Measurements from ENCODE around the gene ALDH1B1. TPM values are rescaled to one million over a fixed set of nuclear protein-coding genes. Genes with fewer than 3 reads are reported as not detected.

ALDH1B1 gene
- total and polyA plus RNA-seq, 12 donors = 4.0 to 30.2 (median 17.2) TPM

DNA sequence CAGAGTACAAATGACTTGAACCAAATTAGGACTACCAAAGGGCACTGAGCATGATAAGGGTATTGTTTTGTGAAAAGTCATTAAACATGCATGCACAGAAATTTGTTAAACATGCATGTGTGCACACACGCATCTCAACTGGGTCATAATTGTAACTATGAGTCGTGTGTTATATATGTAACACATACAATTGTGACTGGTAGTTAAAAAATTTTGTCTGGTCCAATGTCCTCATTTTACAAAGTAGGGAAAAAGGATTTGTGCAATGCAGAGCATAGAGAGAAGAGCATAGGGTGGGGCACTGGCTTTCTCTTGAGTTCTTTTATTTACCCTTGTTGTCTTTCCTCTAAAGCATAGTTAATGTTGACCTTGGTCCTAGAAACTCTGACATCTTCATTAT lies 51.1 kb downstream of the ALDH1B1 start:
- no peaks in the 10 kb centered on the region for H3K4me1 ChIP-seq
- intact Hi-C loops (cut with DNase I) = no loop called here
- 40 to 56% methylated on average over 2 of the region's 2 CpGs for WGBS, 2 donors
- no peak overlapping the region for H3K4me3 ChIP-seq
- H3K36me3 ChIP-seq = no peaks in the 10 kb centered on the region
- no peak for DNase-seq
- TF ChIP-seq, protein P1, sequence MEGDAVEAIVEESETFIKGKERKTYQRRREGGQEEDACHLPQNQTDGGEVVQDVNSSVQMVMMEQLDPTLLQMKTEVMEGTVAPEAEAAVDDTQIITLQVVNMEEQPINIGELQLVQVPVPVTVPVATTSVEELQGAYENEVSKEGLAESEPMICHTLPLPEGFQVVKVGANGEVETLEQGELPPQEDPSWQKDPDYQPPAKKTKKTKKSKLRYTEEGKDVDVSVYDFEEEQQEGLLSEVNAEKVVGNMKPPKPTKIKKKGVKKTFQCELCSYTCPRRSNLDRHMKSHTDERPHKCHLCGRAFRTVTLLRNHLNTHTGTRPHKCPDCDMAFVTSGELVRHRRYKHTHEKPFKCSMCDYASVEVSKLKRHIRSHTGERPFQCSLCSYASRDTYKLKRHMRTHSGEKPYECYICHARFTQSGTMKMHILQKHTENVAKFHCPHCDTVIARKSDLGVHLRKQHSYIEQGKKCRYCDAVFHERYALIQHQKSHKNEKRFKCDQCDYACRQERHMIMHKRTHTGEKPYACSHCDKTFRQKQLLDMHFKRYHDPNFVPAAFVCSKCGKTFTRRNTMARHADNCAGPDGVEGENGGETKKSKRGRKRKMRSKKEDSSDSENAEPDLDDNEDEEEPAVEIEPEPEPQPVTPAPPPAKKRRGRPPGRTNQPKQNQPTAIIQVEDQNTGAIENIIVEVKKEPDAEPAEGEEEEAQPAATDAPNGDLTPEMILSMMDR (IDR thresholded peaks at IDR 0.05) = no peak
- ATAC-seq = no peak
- H3K27ac ChIP-seq = no peak overlapping the region
- peaks cover 0 to 2% (median 0%) of the 10 kb centered on the region in 11 donors for H3K9me3 ChIP-seq
- H3K27me3 ChIP-seq = peaks cover 0 to 32% (median 15%) of the 10 kb centered on the region in 7 donors

DNA sequence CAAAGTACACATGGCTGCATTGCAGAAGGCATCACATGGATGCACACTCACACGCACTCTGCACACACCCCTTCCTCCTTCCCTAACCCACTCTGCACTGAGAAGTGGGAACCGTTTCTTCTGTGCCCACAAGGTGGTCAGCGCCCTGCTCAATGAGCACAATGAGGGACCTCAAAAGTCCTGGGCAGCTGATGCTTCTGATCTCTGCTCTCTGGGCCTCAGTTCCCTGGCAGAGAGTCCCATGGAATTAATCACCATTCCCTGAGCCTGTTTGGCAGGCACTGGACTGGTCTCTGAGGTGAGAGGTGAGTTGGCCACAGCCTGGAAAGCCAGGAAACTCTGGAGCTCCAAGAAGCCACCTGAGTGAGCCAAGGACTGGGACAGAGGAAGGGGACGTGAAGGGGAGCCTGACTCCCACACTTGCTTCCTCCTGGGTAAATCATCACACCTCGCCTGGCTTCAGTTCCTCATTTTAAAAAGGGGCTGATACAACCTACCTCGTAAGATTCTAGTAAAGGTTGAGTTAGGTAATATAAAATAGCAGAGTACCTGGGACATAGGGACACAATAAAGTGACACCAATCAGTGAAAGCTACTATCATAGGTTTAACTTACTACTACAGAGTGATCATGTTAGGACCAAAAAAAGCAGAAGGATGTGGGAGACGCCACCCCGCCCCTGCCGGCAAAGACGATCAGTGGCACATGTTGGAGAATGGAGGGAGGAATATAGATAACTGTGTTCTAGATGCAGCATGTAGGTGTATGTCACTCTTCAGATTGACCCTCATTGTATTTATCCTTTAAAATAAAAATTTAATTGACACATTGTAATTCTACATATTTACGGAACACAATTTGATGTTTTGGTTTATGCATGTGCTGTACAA lies 52.9 kb downstream of the ALDH1B1 start:
- intact Hi-C loops (cut with DNase I) = no loop called here
- 66 to 76% methylated on average over 11 of the region's 11 CpGs for WGBS, 2 donors
- Histone ChIP-seq H3K27me3 (peaks cover 0 to 27% (median 5%) of the 10 kb centered on the region in 7 donors), H3K27ac (no peak overlapping the region), H3K36me3 (no peaks in the 10 kb centered on the region), H3K4me3 (no peak overlapping the region), H3K9me3 (peaks cover 0 to 6% (median 0%) of the 10 kb centered on the region in 11 donors), H3K4me1 (no peaks in the 10 kb centered on the region)
- TF ChIP-seq, protein P1 (IDR thresholded peaks at IDR 0.05) = no peak
- DNase-seq (no peak), ATAC-seq (no peak)

DNA sequence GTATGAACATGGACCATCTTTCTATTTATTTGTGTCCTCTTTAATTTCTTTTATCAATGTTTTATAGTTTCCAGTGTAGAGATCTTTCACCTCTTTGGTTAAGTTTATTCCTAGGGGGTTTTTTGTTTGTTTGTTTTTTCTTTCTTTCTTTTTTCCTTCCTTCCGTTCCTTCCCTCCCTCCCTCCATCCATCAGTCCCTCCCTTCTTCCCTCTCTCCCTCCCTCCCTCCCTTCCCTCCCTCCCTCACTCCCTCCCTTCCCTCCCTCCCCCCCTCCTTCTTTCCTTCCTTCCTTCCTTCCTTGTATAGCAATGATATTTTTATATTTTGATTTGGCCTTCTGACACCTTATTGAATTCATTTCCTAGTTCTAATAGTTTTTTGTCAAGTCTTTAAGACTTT lies 55.2 kb downstream of the ALDH1B1 start:
- no peak for ATAC-seq
- 32 to 37% methylated on average over 1 of the region's 1 CpG for WGBS, 2 donors

More for the DNA sequence above, 55.2 kb downstream of the ALDH1B1 start:
- H3K9me3 ChIP-seq = peaks cover 0 to 28% (median 6%) of the 10 kb centered on the region in 11 donors
- TF ChIP-seq, protein P1 (IDR thresholded peaks at IDR 0.05) = no peak
- intact Hi-C loops (cut with DNase I) = no loop called here
- no peak for DNase-seq
- H3K27ac ChIP-seq = no peak overlapping the region
- H3K27me3 ChIP-seq = peaks cover 0 to 12% (median 5%) of the 10 kb centered on the region in 7 donors
- no peaks in the 10 kb centered on the region for H3K36me3 ChIP-seq
- no peaks in the 10 kb centered on the region for H3K4me1 ChIP-seq
- no peak overlapping the region for H3K4me3 ChIP-seq

Other genes starting within 250 kb of the ALDH1B1 start
- gene IGFBPL1, start 31.8 kb downstream of the ALDH1B1 start, total RNA-seq = not detected
- gene IGFBPL1, start 31.8 kb downstream of the ALDH1B1 start, polyA plus RNA-seq = not detected
- 1 to 10 TPM in 8 of 10 donors, under 1 TPM in 2; 0.22 to 5.5 (median 3.1) TPM for gene ANKRD18A, start 227.9 kb downstream of the ALDH1B1 start, total RNA-seq
- gene ANKRD18A, start 227.9 kb downstream of the ALDH1B1 start, polyA plus RNA-seq = 1 to 10 TPM in 1 of 2 donors, under 1 TPM in 1; 0.75 to 1.9 TPM

Data from heart right ventricle (tissue), 16 donors.